COLO829 (cell line): Measurements from ENCODE around the gene FAM240A.

Experiments
- DNase-seq: peaks from one replicate; pipeline ENCODE4 v3.0.0; 2012; ENCODE audit warnings: low spot score

Gene FAM240A

DNA sequence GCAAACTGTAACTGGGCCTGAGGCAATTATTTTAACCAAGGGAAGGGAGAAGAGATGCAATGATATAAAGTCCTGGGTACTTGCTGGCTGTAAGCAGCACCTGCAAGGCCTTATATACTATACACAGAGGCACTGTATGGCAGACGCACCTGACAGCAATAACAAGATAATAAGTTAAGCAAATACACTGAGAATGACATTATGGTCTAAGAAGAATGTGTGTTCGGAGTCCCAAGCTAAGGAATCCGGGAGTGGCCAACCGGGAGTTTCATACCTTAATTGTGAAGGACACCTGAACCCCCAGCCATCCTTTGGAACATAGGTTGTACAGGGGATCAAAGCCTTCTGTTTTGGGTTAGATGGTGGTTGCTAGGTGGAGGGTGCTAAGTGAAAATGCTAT lies 13.7 kb downstream of the FAM240A start:
- DNase-seq, result no peak

DNA sequence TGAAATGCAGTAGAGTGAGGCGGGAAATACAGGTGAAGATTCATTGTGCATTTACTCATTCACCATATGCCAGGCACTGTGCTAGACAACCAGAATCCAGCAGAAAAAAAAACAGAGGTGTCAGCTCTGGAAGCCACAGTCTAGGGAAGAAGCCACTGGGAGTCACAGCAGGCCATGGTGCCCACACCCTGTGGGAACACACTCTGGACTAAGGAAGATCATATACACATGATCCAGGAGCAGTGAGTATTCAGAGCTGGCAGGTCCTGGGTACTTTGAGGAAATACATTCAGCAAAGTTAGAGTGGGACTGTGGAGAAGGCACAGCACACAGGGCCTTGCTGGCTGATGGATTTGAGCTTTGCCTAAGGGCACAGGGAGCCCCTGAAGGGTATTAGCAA lies 14.8 kb downstream of the FAM240A start:
- DNase-seq, result no peak

DNA sequence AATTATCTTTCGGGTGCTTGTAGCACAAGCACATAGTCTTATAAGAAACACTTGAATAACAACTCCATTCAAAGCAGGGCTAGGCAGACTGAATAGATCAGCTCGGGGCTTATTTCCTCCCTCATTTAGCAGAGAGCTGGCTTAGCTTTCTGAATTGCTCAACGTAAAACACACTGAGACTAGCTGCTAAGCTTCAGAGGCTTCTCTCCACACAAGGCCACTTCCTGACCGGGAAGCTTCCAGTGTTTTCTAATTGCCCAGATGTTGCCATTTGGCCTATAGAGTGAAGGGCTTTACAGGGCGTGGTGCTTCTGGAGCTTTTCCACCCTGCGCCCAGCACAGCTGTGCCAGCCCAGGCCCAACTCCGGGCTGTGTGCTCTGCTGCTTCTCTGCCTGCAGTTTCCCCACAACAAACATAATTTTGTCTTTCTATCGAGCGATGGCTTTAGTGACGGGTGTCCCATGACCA lies 16.6 kb downstream of the FAM240A start:
- DNase-seq, result no peak

DNA sequence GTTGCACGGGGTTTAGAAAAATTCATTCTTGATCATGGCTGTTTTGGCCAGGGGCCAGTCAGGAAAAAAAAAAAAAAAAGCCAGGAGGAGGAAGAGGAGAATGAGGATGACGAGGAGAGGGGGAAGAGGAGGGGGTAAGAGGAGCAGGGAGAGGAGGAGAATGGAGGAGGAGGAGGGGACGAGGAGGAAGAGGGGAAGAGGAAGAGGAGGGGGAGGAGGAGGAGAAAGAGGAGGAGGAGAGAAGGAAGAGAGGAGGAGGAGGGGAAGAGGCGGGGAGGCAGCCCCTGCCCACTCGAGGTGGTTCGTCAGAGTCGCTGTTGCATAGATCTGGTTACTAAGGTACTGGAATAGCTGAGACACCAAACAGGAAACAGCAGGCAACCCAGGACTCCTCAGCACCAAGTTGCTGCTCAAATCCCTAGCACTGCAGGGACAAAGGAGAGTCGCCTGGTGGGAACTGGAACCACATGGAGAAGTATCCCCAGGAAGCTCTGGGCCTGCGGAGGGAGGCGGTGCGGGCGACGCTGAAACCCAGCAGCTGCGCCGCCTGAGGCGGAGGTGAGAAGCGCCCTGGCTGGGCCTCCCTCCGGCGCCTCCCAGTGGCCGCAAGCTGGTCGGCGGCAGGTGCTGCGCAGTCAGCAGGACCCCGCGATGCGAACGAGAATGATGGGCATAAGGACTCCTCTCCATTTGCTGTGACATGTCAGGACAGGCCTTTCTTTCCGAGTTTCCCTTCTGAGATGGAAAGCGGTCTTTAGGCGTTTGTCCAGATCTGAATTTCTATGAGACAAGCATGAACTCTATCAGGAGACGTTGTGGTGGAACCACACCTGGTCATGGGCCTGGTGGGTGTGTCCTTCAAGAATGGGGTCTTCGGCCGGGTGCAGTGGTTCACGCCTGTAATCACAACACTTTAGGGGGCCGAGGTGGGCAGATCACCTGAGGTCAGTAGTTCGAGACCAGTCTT lies 17.5 kb downstream of the FAM240A start:
- peak; percentile 40 for DNase-seq

DNA sequence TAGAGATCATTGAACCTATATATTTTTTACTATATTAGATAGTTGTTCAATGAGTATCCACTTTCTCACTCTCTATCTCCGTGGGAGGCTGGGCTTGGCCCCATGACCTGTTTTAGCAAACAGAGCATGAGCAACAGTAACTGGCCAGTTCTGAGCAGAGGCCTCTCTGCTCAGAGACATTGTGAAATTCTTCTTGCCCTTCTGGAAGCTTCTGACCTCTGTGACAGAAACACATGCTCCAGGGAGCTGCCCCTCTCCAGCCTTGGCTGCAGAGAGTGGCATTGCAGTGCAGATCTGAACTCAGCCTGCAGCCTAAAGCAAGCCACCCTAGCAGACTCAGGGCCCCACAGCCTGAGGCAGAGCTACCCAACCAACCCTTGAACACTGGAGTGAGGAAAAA lies 20.5 kb downstream of the FAM240A start:
- DNase-seq, result no peak

DNA sequence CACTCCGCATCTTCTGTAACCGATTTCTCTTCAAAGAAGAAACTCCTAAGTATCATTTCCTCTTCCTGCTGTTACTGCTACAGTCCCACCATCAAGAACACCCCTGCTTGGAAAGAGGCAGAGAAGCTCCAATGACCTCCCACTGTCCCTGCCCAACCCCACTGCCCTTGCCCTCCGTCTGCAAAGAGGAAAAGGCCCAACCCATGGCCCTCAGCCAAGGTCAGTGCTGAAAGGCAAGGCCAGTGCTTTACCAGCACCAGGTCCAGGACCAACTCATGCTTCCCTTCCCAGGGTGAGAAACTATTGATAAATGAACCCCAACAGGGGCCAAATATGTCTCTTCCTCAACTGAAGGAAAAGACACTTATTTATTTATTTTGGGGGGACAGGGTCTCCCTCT lies 22.5 kb downstream of the FAM240A start:
- no peak for DNase-seq

DNA sequence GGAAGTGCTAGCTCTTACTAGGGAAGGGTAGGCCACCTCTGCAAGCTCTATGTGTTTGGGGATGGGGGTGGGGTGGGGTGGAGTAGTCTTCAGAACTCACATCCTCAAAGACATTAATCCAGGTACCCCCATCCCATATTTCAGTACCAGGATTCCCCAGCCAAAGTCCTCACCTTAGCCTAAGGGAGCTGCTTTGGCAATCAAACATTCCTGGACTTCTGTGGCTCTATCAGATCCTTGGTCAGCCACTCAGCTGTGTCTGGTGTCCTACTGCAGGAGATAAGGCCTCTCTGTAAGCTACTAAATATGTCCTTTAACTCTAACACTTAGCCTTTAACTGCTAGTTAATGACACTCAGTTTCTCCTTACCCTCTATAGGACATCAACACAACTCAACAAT lies 26.9 kb downstream of the FAM240A start:
- DNase-seq, result no peak

DNA sequence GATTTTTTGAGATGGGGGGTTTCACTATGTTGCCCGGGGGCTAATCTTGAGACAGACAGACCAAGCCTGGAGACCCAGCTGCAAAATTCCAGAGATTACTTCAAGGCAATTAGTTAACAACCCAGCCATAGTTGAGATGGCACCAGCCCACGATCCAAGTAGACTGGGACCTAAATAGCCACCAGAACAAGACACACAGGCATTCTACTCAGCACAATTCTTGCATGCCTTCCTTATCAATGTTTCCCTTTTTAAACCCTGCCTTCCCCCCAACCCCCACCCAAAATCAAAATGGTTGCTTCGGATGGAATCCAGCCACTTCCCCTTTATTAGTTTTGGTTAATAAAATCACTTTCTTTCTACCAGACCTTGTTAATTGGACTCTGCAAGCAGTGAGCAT lies 28.6 kb downstream of the FAM240A start:
- no peak for DNase-seq

DNA sequence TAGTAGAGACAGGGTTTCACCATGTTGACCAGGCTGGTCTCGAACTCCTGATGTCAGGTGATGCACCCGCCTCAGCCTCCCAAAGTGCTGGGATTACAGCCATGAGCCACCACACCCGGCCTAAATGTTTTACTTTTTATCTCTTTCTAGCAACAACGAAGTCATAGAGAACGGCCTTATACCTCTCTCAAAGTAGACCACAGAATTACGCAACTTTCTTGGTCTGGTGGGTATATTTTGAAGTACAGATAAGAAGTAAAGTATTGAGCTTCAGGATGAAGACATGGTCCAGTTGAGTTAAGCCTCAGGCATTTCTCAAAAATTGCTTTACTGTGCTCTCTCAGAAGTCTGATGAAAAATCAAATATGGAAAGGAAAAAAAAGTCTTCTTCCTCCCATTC lies 30.6 kb downstream of the FAM240A start:
- no peak for DNase-seq

DNA sequence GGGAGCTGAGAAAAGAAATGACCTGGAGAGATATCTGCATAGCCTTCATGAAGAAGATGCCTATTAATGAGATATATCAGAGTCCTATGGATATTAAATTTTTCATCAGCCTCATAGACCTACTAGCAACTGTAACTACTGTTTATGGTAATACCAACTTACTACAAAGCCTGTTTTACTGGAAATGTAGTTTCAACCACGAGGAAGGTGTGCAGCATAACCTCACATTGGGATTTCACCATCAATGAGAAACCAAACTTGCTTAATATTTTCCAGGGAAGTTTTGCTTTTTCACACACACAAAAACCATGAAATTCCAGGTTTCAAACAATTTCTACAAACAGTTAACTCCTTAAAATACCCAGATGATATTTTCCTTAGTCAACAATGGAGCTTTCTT lies 31.4 kb downstream of the FAM240A start:
- DNase-seq, result no peak

DNA sequence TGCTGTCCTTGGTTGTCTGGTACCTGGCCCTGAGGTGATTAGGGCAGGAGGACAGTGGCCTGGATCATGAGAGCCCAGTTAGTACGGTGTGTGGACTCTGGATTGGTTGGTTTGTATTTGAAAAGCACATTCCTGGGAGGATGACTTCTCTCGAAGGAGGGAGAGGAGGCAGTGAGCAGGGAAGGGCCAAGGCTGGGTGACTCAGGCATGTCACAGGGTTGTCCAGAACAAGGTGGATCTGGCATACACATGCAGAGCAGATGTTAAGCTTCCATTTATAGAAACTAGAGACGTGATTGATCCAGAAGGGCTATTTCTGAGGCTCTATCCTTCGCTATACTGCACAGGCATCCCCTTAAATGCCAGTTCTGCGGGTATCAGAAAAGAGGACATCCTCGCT lies 34.4 kb downstream of the FAM240A start:
- no peak for DNase-seq

DNA sequence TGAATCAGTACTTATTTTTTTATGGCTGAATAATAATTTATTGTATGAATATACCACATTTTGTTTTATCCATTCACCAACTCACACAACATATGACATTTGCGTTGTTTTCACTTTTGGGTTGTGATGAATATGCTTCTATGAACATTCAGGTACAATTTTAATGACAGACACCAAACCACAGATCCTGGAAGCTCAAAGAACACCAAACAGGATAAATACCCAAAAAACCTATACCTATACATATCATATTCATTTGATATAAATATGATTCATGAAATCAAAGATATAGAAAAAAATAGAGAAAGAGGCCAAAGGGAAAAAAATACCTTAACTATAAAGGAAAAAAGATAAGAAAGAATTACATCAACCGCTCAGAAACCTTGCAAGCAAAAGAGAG lies 35.8 kb downstream of the FAM240A start:
- no peak for DNase-seq

DNA sequence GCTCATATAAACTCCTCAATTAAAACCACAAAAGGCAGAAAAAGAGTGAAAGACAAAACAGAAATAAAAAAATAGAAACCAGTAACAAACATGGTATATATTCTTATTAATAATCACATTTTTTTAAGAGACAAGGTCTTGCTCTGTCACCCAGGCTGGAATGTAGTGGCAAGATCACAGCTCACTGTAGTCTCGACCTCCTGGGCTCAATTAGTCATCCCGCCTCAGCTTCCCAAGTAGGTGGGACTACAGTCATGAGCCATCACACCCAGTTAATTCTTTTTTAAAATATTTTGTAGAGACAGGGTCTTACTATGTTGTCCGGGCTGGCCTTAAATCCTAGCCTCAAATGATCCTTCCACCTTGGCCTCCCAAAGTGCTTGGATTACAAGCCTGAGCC lies 37.1 kb downstream of the FAM240A start:
- no peak for DNase-seq

DNA sequence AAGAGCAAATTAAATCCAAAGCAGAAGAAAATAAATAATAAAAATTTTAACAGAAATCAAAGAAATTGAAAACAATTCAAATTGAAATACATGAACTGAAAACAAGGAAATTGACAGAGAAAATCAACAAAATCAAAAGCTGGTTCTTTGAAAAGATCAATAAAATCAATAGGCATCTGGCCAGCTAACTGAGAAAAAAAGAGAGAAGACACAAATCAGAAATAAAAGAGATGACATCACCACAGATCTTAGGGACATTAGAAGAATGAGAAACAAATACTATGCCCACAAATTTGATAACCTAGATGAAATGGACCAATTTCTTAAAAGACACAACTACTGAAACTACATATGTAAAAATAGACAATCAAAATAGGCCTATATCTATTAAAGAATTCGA lies 38.8 kb downstream of the FAM240A start:
- DNase-seq, result no peak

DNA sequence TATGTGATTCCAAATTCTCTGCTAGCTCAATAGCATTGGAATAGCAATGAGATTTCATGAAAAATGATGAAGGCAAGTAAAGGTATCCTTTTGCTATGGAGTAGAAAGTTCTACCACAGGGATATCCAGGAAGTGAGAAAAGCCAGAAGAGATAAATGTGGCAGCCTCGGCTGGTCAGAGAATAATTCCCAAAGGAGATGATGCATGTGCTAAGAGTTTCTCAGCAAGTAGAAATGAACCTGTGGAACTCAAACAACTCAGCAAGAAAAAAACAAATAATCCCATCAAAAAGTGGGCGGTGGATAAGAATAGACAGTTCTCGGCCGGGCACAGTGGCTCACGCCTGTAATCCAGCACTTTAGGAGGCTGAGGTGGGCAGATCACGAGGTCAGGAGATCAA lies 42.9 kb downstream of the FAM240A start:
- DNase-seq, result no peak

DNA sequence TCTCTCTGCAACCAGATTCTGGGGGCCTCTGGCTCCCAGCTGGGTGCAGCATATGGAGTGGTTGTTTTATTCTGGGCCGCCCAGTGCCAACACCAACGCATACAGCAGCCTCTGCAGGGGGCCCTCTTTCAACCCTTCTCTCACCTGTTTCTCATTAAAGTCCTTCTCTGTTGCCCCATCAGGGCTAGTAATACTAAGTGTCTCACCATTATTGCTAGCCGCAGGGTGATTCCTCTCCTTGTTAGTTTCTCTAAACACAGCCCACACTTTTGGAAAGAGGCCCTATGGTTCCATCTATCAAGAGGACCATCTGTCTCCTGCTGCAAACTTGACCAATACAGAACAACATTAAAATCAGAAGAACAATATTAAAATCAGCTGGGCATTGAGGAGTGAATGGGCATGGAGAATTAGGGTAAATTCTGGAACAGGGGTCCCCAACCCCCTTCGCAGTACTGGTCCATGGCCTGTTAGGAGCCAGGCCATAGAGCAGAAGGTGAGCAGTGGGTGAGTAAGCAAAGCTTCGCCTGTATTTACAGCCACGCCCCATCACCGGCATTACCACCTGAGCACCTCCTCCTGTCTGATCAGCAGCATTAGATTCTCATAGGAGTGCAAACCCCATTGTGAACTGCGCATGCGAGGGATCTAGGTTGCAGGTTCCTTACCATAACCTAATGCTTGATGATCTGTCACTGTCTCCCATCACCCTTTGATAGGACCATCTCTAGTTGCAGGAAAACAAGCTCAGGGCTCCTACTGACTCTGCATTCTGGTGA lies 44.6 kb downstream of the FAM240A start:
- no peak for DNase-seq

DNA sequence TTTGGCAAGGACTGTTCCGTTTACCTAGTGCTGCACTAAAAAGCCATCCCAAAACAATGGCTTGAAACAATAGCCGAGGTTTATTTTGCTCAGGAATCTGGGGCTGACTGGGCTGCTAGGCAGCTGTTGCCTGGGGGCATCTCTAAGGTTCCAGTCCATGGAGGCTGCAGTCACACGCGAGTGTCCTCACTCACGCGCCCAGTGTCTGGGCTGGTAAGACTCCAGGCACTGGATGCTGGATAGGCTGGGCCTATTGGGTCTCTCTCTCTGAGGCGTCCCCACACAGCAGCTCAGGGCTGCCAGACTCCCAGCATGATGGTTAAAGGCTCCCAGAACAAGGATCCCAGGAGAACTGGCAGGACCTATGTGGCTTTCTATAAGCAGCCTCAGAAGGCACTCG lies 47.0 kb downstream of the FAM240A start:
- no peak for DNase-seq

DNA sequence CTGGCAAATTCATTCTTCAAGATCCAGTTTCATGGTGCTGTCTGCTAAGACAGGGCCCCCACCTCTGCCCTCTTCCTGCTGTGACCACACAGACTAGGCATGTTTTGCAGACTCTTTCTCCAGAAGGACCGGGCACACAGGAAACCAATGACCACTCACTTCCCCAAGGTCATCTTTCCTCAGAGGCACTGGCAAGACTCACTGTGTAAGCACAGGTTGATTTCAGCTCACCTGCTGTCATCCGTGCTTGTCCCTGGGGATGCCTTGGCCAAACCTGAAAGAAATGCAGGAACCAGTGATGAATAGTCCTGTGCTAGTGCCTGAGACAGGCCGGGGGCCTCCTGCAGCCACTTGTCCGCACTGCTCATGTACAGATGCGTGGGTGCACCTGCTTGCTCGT lies 47.7 kb downstream of the FAM240A start:
- DNase-seq, result no peak

DNA sequence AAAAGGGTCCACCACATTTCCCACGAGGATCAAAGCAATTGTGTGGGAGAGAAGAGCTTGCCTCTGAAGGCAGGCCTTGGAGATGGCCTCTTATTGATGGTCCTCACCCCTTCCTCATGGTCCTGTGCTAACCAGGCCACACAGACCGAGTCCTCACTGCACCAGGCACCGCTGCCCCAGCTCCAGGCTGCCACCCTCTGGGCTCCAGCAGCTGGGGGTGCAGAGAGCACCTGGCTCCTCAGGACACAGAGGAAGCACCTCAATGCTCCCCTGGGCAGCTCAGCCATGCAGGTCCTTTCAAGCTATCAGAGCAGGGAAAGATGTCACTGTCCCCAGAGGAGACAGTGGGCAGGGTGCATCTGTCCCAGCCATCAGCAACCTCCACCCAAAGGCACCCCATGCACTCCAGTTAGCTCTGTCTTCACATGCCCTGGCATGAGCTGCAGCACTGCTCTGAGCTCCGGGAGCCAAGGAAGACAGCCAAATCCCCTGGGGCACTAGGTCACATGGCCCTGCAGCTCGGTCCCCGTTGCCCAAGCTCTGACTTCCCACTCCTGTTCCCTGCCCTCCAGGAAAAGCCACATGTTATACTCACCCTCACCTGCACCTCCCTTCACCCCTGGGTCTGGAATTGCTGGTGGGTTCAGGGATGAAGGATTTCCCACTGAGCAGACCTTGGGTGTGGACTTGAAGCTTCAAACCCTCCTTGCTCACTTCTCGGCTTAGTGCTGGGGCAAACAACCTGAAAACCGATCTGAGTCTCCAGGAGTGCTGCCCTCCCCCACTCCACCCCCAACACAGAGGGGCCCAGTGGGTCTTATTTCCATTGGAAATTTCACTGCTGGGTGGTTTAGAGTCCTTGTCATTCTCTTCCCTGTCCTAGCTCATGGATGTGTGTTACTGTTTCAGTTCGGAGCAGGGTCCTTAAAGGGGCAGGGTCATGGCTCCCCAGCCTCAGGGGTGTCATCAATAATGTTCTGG lies 48.5 kb downstream of the FAM240A start:
- no peak for DNase-seq

DNA sequence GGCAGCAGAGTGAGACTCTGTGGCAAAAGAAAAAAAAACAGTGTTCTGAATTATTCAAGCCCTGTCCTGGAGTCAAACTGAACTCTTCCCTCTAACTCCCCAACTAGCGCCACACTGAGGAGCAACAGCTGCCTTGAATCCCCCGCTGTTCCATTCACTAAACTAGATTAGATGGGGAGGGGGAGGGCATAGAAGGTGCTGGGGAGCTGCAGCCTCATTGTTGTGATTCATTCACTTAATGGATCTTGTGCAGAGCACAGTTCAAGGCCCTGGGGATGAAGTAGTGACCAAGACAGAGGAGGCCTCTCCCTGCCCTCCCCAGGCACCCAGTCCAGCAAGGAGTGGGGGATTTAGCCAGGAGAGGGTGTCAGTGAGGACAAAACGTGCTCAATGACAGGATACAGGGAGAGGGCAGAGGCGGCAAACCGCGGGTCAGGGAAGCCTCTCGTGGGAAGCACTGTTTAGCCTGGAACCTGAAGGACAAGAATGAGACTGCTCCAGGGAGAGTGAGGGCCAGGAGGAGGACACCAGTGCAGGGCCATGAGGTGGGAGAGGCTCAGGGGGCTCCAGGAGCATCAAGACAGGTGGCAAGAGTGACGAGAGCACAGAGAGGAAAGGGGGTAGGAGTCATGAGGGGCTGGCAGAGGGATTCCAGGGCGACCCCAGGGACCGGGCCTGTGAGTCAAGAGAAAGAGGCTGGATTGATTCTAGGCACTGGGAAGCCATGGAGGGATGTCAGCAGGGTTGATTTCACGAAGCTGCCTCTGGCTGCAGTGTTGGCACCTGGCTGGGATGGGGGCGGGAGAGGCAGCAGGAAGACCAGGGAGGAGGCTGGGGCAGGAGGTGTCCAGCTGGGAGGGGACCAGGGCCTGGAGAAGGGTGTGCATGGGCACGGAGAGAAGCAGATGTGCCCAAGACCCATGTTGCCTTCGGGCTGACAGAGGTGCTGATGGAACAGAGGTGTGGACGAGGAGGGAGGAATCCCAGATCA lies 49.7 kb downstream of the FAM240A start:
- no peak for DNase-seq
